T follicular helper cell (primary cell): Measurements from ENCODE around the gene ANKRD17.
"Not testable (repeated sequence)": the region's sequence is repeated elsewhere in the genome, so short reads cannot be mapped to it uniquely, and the experiment has no call there.

ENCODE experiments used
- DNase-seq: peaks from one replicate; pipeline ENCODE4 v3.0.0-alpha.2; 2020; ENCODE audit warnings: low read depth
- total RNA-seq, 2 experiments: gene quantifications; one replicate each; lab custom pipeline; 2026; lab: John Stamatoyannopoulos, UW

The ANKRD17 gene
- total RNA-seq = 201 to 207 reads per million in 2 experiments

DNA sequence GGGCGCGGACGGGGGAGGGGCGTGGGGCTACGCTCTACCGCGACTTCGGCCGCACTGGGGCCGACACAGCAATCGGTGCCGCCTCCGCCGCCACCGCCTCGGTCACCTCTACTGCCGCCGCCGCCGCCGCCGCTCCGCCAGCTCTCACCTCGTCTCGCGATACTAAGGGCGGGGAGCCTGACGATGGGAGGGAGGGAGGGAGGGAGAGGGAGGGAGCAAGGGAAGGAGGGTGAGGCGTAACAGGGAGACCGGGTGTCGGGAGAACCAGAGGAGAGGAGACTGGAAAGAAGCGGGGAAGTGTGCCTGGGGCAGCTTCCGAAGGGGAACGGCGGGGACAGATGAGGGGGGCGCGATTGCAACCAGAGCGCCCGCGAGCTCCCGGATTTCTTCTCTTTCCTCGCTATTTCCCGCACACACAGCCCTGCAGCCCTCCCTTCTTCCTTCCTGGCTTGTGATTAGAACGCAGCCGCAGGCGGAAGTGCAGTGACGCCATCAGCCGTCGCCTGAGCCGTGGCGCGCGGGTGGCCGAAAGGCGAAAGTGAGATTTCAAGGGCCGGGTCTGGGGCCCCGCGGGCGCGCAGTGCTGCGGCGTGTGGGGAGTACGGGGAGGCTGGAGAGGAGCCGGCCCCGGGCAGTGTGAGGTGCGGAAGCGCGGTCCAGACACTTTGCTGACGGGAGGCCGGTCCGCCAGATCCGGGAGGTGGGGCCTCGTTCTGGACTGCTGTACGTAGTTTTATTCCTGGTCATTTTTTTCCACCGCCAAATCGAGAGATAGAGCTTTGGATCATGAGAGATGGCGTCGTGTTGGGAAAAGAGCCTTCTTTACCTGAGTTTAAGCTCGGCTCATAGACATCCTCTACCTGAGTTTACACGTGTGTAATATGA lies at the start of gene ANKRD17:
Gene ANKRD17 (minus strand): TSS at position 113 of the 885 bp plus-strand sequence. CDS start 130 bp downstream, outside the sequence.
- DNase-seq = peak; percentile 84

DNA sequence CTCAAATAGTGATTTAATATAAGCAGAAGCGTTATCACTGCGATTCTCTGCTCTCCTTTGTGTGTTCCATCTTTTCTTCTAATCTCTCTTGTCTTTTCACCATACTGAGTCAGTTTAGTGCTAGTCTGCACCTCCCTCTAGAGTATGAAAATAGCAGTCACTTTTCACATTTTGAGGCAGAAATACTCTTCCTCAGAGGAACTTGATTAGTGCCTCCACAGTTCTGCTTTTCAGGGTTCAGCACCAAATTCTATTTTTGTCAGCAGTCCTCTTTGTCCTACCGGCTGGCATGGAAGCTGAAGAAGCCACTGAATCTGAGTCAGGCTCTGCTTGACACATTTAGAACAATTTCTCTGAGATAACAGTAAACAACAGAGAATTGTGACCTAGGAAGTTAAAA lies 49.7 kb upstream of the ANKRD17 start:
- no peak for DNase-seq

DNA sequence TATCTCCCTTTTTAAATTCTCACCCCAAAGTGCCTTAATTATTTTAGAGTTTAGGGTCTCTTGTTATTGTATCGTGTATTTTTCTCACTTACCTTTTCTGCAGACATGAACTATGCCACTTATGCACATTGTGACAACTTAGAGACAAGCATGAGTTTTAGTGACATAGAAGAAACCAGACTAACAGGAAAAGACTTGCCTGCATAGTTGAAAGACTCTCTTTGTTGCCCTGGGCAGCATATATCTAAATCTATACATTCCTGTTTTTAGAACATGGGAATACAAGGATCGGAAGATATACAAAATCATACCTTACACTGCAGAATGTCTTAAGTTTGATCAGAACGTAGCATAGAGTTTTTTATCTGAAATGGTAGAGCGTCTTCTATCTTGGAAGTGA lies 45.1 kb upstream of the ANKRD17 start:
- no peak for DNase-seq

- no peak for DNase-seq
Measured at GRCh38 chr4:73299548-73300280, 41.1 kb upstream of the ANKRD17 start.

DNA sequence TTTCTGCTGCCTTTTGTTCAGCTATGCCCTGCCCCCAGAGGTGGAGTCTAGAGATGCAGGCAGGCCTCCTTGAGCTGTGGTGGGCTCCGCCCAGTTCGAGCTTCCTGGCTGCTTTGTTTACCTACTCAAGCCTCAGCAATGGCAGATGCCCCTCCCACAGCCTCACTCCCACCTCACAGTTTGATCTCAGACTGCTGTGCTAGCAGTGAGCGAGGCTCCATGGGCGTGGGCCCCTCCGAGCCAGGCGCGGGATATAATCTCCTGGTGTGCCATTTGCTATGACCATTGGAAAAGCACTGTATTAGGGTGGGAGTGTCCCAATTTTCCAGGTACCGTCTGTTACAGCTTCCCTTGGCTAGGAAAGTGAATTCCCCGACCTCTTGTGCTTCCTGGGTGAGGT lies 34.1 kb upstream of the ANKRD17 start:
- DNase-seq = not testable (repeated sequence)

DNA sequence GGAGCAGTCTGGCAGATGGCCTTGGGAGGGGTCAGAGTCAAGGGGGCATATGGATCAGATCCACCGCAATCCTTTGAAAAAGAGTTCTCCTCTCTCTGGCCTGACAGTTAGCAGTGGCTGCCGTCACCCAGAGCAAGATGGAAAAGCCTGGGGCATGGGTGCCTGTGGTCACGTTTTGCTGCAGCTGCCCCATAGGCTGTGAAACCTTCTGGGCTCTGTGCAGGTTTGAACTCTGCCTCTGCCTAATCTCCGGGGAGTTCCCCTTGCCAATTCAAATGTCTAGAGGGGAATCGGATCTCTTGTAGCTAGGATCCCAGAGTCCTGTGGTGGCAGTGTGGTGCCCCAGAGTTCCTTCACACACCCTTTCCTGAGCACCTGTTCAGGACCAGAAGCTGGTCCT lies 23.4 kb upstream of the ANKRD17 start:
- DNase-seq = no peak

GRCh38 chr4:73281396-73281795 lies 22.8 kb upstream of the ANKRD17 start:
- DNase-seq = no peak

DNA sequence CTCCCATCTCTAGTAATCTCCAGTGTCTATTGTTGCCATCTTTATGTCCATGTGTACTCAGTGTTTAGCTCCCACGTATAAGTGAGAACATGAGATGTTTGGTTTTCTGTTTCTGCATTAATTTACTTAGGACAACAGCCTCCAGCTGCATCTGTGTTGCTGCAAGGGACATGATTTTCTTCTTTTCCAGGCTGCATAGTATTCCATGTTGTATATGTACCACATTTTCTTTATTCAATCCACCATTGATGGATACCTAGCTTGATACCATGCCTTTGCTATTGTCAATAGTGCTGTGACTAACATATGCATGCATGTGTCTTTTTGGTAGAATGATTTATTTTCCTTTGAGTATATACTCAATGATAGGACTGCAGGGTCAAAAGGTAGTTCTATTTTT lies 18.6 kb upstream of the ANKRD17 start:
- no peak for DNase-seq

GRCh38 chr4:73275318-73275654 lies 16.7 kb upstream of the ANKRD17 start:
- DNase-seq = no peak

GRCh38 chr4:73272816-73273215 lies 14.2 kb upstream of the ANKRD17 start:
- DNase-seq = no peak

GRCh38 chr4:73267050-73267449 lies 8.5 kb upstream of the ANKRD17 start:
- DNase-seq = no peak

DNA sequence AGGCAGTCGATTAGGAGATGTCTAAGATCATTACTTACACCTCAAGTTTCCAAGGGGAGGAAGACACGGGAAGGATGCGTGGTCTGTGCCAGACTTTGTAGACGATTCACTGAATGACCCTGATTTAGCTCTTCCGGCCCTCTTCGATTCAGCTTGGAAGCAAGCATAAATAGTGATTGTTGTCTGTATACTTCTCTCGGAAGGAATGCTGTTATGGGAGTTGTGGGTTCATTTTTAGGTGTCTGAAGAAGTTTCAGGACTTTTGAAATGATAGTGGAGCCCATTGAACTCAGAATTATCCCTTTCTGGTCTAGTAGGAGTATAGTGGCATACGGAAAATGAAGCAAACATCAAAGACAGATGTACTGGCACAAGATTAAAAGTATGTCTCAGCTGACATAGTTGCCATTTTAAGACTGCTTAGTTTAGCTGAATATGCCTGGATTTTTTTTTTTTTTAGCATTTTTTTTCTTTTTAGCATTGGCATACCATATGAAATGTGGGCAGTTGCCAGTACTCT lies 1.0 kb upstream of the ANKRD17 start:
- DNase-seq = no peak

DNA sequence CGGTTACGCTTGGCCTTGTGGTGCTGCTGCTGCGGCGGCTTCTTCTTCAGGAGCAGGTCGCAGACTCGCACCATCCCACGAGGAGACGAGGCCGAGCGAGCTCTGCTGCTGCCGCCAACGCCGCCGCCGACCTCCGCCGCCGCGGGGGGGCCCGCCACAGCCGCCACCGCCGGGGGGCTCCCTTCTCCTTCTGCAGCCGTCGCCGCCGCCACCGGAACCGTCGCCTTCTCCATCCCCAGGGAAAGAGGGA lies 237 bp downstream of the ANKRD17 start:
- no peak for DNase-seq

- no peak for DNase-seq
Measured at GRCh38 chr4:73257651-73258435, 755 bp downstream of the ANKRD17 start.

DNA sequence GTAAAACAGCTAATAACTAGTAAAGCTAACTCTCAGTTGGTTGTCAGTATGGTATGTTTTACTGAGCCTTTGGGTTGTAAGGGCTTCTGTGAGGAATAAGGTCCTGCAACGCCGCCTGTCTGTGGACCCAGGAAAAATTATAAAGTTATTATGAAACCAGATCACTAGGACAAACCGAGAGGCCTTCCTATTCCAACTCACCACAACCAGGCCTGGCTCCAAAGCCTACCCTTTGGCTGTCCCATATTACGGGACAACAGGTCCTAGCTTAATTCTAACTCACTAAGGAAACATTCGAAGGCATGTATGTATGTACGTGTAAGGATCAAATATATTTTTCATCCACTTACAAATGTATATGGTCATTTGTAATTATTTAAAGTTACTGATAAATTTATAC lies 1.4 kb downstream of the ANKRD17 start:
- DNase-seq = peak; percentile 54

DNA sequence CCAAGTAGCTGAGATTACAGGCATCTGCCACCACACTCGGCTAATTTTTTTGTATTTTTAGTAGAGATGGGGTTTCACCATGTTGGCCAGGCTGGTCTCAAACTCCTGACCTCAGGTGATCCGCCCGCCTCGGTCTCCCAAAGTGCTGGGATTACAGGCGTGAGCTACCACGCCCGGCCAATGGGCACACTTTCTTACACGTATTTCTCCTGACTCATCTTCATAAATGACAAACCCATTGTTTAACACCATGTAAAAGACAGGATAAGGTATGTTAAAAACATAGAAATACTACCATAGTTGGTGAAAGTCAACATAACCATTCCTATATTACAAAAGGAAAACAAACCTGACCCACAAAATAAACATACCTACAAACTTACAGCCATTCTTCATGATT lies 2.8 kb downstream of the ANKRD17 start:
- not testable (repeated sequence) for DNase-seq

GRCh38 chr4:73252001-73252400 lies 6.6 kb downstream of the ANKRD17 start:
- DNase-seq = no peak

DNA sequence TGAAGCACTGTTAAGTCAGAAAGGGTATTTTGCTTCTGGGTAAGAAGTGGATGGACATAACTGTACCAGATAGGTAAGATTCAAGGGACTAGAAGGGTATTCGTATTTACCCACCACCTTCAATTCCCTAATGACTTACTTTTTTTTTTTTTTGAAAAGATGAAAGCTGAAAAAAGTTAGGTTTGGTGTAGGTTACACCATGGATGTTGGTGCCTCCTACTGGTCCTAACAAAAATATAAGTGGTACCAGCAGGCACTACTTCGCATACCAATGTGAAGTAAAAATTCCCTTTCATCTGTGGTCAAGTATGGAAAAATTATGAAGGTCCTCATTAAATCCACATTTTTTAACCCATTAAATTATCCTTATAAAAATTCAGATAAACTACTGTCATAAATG lies 7.2 kb downstream of the ANKRD17 start:
- DNase-seq = no peak

DNA sequence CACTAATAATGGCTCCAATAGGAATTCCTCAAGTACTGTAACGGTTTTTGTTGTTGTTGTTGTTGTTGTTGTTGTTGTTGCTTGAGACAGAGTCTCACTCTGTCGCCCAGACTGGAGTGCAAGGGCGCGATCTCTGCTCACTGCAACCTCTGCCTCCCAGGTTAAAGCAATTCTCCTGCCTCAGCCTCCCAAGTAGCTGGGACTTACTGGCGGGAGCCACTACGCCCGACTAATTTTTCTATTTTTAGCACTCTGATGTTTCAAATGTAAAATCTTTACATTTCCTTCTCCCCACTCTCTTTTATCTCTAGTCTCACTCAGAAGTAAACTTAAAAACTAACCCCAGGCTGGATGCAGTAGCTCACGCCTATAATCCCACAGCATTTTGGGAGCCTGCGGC lies 8.0 kb downstream of the ANKRD17 start:
- DNase-seq = no peak

DNA sequence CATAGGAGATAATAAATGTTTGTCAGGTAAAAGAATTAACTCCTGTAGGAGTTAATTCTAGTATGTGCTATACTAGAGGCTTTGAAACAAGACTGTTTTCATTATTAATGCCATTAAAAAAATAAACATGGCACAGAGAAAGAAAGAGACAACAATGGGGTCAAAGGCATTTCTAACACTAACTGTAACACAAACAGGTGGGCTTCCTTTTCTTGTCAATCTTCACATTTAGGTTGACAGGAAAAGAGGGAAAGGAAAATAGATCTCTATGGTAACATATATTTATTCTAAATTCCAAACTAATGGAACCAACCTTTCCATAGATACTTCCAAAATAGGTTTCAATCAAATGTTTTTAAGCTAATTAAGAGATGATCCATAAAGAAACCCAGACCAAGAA lies 9.8 kb downstream of the ANKRD17 start:
- DNase-seq = no peak

DNA sequence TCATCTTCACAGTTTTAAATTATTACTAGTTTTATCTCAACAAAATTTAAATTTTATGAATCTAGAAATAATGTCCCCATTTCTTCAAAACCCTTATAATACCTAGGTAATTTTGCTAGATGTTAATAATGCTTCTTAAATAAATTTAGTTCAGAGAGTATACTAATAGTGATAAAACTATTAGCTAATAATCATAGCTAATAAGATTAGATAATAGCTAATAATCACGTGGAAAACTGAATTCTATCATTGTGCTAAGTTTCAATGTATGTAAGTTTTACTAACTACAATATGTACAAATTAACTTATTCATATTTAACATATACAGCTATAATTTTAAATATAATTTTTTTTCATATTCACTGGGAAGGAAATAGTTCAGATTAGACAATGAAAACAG lies 10.2 kb downstream of the ANKRD17 start:
- no peak for DNase-seq

DNA sequence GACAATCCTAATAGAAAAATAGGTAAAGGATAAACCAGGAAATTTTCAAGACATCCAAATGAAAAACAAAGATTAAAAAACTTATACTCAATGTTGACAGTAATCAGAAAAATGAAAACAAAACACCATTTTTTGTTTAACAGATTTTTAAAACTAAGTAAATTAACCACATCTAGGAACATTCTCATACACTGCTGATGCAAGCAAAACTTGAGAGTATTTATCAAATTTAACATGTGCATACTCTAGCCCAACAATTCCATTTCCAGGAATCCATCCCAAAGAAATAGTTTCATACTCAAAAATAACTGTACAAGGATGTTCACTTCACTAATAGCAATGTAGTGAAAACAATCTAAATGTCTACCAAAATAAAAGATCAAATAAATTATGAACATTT lies 11.5 kb downstream of the ANKRD17 start:
- no peak for DNase-seq

DNA sequence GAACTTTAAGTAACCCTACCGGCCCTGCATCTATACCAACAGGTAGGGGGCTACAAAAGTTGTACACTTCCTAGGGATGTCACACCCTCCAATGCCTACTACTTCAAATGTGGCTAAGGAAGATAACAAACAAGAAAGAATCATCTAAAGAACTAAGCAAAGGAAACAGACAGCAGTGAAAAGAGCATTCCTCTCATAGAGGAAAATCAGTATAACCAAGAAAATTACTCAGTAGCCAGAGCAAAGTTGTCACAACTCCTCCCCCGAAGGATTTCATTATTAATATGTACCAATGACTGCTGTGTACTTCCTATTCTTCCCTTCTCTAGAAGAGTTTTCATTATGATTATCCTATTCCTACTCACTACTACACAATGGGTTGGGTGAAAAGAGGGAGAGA lies 12.6 kb downstream of the ANKRD17 start:
- no peak for DNase-seq
